Fibroblast of the aortic adventitia (primary cell): ENCODE results near the gene CIT. TPM values are rescaled to one million over a fixed set of nuclear protein-coding genes. Genes with fewer than 3 reads are reported as not detected.

Source experiments
- DNase-seq: peaks from one replicate; pipeline ENCODE4 v3.0.0-alpha.2; 2010; ENCODE audit warnings: low read depth
- H3K4me3 ChIP-seq: 2 replicates; pipeline ENCODE4 v1.5.1; 2011; ENCODE audit warnings: low read depth, mild to moderate bottlenecking, control low read depth, low read length, moderate library complexity
- total RNA-seq: library from RNA; depleted of rRNA; stranded (reverse); fragments of >200 nt; gene quantifications from 2 replicates; pipeline ENCODE4 v1.2.3, GENCODE V29; 2012; ENCODE audit warnings: low replicate concordance
- TF ChIP-seq, protein P1 (sequence below): IDR thresholded peaks from 2 replicates; pipeline ENCODE4 v1.5.1; 2011; ENCODE audit warnings: mild to moderate bottlenecking, low read length, control low read depth, inconsistent platforms; ENCODE audit not compliant: insufficient read depth

Gene CIT
- total RNA-seq, 1 donor = 48.0 TPM

- DNase-seq = no peak
- H3K4me3 ChIP-seq = no peak overlapping the region
- TF ChIP-seq, protein P1, sequence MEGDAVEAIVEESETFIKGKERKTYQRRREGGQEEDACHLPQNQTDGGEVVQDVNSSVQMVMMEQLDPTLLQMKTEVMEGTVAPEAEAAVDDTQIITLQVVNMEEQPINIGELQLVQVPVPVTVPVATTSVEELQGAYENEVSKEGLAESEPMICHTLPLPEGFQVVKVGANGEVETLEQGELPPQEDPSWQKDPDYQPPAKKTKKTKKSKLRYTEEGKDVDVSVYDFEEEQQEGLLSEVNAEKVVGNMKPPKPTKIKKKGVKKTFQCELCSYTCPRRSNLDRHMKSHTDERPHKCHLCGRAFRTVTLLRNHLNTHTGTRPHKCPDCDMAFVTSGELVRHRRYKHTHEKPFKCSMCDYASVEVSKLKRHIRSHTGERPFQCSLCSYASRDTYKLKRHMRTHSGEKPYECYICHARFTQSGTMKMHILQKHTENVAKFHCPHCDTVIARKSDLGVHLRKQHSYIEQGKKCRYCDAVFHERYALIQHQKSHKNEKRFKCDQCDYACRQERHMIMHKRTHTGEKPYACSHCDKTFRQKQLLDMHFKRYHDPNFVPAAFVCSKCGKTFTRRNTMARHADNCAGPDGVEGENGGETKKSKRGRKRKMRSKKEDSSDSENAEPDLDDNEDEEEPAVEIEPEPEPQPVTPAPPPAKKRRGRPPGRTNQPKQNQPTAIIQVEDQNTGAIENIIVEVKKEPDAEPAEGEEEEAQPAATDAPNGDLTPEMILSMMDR = no peak
These were observed 151.6 kb downstream of the CIT start for GRCh38 chr12:119725523-119725922.

DNA sequence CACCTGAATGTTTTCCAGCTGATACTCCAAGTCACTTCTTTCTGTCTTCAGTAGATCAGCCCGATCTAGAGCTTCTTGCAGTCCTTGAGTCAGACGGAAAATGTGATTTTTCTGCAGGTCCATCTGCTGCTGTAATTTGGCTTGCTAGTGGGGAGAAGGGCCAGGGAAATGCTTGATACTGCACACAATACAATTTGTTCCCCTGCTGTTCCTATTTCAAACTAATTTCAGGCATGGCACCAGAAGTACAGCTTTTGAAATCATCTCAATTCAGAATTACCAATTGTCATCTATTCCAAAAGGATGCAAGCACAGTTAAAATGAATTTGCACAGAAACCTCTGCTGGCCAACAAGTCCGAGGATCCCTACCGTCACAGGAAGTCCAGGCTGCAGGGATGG lies 155.8 kb downstream of the CIT start:
- TF ChIP-seq, protein P1 = no peak
- DNase-seq = no peak
- H3K4me3 ChIP-seq = no peak overlapping the region

GRCh38 chr12:119720349-119720748 lies 156.8 kb downstream of the CIT start:
- DNase-seq = no peak
- no peak overlapping the region for H3K4me3 ChIP-seq
- TF ChIP-seq, protein P1 = no peak

GRCh38 chr12:119718141-119718540 lies 159.0 kb downstream of the CIT start:
- no peak overlapping the region for H3K4me3 ChIP-seq
- TF ChIP-seq, protein P1 = no peak
- DNase-seq = no peak

GRCh38 chr12:119715268-119715620 lies 161.9 kb downstream of the CIT start:
- no peak overlapping the region for H3K4me3 ChIP-seq
- TF ChIP-seq, protein P1 = no peak
- DNase-seq = no peak

GRCh38 chr12:119714614-119715267 lies 162.4 kb downstream of the CIT start:
- TF ChIP-seq, protein P1 = no peak
- DNase-seq = no peak
- no peak overlapping the region for H3K4me3 ChIP-seq

DNA sequence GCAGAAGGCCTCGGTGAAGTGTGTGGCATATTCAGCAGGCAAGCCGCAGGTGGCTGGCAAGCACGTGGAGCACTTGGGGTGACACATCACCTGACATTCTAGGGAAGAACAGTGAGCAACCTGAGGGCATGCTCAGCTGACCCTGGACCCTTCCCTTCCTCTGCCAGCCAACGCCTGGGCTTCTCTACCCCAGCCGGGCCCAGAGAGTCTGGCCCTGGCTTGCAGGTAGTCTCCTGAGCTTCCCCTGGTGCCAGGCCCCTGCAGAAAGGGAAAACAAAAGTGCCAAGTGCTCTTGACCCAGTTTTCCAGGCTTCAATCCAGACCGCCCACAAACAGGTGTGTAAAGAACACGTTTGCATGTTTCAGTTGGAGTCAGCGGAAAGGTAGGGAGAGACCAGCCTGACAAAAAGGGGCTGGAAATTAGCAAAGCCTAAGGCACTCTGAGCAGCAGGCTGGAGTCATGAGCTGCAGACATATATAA lies 163.5 kb downstream of the CIT start:
- DNase-seq = no peak
- H3K4me3 ChIP-seq = no peak overlapping the region
- TF ChIP-seq, protein P1 = no peak
